Testis (tissue), 3 donors: ENCODE data around the gene RHBDD3. TPM values are rescaled to one million over a fixed set of nuclear protein-coding genes. Genes with fewer than 3 reads are reported as not detected.

Experiments used
- DNase-seq: peaks from one replicate; pipeline ENCODE4 v3.0.0-alpha.2; 2019
- H3K27ac ChIP-seq, 2 donors: fragments of 200-600 bp; sonication (generic); one replicate each; pipeline ENCODE4 v1.5.1; 2019
- H3K27me3 ChIP-seq: fragments of 200-600 bp; sonication (generic); one replicate; pipeline ENCODE4 v1.5.1; 2019
- H3K36me3 ChIP-seq: fragments of 200-600 bp; sonication (generic); one replicate; pipeline ENCODE4 v1.5.1; 2017; ENCODE audit warnings: low read depth; ENCODE audit errors: missing control alignments
- H3K4me1 ChIP-seq: fragments of 200-600 bp; sonication (generic); one replicate; pipeline ENCODE4 v1.5.1; 2019
- H3K4me3 ChIP-seq, 2 donors: fragments of 200-600 bp; sonication (generic); one replicate each; pipeline ENCODE4 v1.5.1; 2017 to 2019
- H3K9me3 ChIP-seq: fragments of 200-600 bp; sonication (generic); one replicate; pipeline ENCODE4 v1.5.1; 2017
- POLR2A ChIP-seq: fragments of 450-650 bp; IDR thresholded peaks from one replicate; pipeline ENCODE4 v1.6.1; 2017; ENCODE audit warnings: antibody characterized with exemption, mild to moderate bottlenecking, moderate library complexity
- WGBS, 2 donors: methylation state at CpG; one replicate each; pipeline ENCODE4 v1.1.5; 2018; 5-methylcytosine and 5-hydroxymethylcytosine counted together
- intact Hi-C: fragments of 100-400 bp; cut with DNase I; formaldehyde crosslinking; loops from one replicate; pipeline ENCODE4 v1.15.1; 2023; ENCODE audit warnings: low total_unique reads
- polyA plus RNA-seq: library from polyadenylated mRNA; stranded (reverse); fragments of 350-450 nt; fragmentation: Illumina TruSeq; extraction: RNeasy Lipid Tissue Mini Kit (QIAGEN cat#74804); gene quantifications from one replicate; pipeline ENCODE4 v1.2.3, GENCODE V29; 2014; ENCODE audit warnings: low read depth, low replicate concordance; ENCODE audit not compliant: insufficient read depth
- total RNA-seq, 2 donors: library from RNA; depleted of rRNA; stranded (reverse); fragments of >200 nt; gene quantifications; one replicate each; pipeline ENCODE4 v1.2.3, GENCODE V29; 2016
- TF ChIP-seq, protein P1 (sequence below), 3 experiments: fragments of 450-650 bp in 2 of 3; fragments of 200-600 bp in 1 of 3; sonication (generic) in 1 of 3; IDR thresholded peaks; one replicate each; pipeline ENCODE4 v1.5.1; 2016 to 2019; ENCODE audit warnings: antibody characterized with exemption in 3 of 3, mild to moderate bottlenecking in 2 of 3, moderate library complexity in 1 of 3

RHBDD3 gene
- total and polyA plus RNA-seq, 3 donors from 2014 or later: 55.1 to 99.2 (median 66.8) TPM

DNA sequence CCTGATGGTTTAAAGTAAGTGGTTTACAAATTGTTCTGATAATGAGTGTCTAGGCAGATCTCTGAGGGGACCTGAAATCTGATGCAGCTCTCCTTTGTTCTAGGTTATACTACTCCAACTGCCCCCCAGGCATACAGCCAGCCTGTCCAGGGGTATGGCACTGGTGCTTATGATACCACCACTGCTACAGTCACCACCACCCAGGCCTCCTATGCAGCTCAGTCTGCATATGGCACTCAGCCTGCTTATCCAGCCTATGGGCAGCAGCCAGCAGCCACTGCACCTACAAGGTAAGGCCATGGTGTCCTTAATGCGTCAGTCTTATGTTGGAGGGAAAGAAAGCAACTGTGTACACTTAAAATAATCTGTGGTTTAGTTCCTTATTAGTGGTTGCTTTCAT is 10.1 kb upstream of the RHBDD3 start:
- Histone ChIP-seq H3K4me1 (no peaks in the 10 kb centered on the region), H3K27ac (no peak overlapping the region)

DNA sequence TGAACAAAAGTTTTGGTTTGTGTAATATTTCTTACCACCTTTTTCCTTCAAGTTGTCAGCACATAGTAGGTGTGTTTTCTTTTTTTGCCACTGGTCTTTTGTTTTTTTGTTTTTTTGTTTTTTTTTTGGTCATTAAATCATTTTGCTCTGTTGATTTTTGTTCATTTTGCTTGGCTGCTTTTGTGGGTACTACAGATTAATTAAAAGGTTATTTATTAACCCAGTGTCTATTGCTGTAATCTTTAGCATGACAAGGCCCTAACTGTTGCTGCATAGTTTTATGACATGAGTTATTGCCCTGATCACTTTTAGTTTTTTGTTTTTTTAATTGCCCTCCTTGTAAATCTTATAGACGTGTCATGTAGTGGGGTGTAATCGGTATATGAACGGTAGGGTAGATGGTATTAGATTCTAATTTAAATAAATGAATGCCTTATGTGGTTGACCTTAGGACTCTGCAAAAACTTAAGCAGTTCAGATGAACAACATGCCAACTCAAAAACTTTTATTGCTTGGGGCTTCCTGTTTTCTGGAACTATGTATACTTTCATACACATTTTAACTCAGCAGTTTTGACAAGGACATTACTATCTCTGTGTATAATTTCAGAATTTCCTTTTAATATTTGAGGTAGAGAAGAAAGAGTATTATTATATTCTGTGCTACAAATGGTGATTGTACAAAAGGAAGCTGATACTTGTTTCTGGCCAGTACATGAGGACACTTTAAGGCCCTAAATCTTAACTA is 8.2 kb upstream of the RHBDD3 start:
- Histone ChIP-seq H3K27ac (no peak overlapping the region), H3K4me1 (peaks cover 12% of the 10 kb centered on the region), H3K4me3 (no peak overlapping the region), H3K9me3 (no peaks in the 10 kb centered on the region), H3K36me3 (no peaks in the 10 kb centered on the region), H3K27me3 (no peaks in the 10 kb centered on the region)
- intact Hi-C loops: no loop called here
- TF ChIP-seq, protein P1, sequence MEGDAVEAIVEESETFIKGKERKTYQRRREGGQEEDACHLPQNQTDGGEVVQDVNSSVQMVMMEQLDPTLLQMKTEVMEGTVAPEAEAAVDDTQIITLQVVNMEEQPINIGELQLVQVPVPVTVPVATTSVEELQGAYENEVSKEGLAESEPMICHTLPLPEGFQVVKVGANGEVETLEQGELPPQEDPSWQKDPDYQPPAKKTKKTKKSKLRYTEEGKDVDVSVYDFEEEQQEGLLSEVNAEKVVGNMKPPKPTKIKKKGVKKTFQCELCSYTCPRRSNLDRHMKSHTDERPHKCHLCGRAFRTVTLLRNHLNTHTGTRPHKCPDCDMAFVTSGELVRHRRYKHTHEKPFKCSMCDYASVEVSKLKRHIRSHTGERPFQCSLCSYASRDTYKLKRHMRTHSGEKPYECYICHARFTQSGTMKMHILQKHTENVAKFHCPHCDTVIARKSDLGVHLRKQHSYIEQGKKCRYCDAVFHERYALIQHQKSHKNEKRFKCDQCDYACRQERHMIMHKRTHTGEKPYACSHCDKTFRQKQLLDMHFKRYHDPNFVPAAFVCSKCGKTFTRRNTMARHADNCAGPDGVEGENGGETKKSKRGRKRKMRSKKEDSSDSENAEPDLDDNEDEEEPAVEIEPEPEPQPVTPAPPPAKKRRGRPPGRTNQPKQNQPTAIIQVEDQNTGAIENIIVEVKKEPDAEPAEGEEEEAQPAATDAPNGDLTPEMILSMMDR (IDR thresholded peaks at IDR 0.05): no peak
- no peak for TF ChIP-seq POLR2A
- no peak for DNase-seq
- 54 to 77% methylated on average over 3 of the region's 3 CpGs for WGBS, 2 donors

More for the DNA sequence above, 10.1 kb upstream of the RHBDD3 start:
- 86 to 94% methylated on average over 1 of the region's 1 CpG for WGBS, 2 donors
- no peaks in the 10 kb centered on the region for H3K27me3 ChIP-seq
- TF ChIP-seq POLR2A: no peak
- TF ChIP-seq, protein P1 (IDR thresholded peaks at IDR 0.05): no peak
- DNase-seq: no peak
- intact Hi-C loops: no loop called here
- no peak overlapping the region for H3K4me3 ChIP-seq
- H3K9me3 ChIP-seq: no peaks in the 10 kb centered on the region
- H3K36me3 ChIP-seq: no peaks in the 10 kb centered on the region

DNA sequence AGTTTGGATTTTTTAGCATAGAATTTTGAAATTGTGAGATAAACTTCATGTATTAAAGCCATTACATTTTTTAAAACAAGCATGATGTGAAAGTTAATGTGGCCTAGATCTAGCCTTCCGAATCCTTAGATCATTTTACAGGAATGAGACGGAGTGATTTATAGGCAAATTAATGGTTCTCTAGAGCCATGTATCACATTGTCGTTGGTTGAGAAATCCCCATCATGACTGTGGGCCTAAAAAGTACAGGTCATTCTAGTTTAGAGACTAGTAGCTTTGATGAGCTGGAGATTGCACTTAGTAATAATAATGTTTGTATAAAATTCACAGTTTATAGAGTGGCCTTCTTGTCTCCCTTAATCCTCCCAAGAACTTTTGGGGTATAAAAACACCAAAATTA is 7.4 kb upstream of the RHBDD3 start:
- H3K27me3 ChIP-seq: no peaks in the 10 kb centered on the region
- WGBS, 2 donors: 66 to 68% methylated on average over 3 of the region's 3 CpGs
- H3K4me3 ChIP-seq: no peak overlapping the region
- H3K9me3 ChIP-seq: no peaks in the 10 kb centered on the region
- no peak for DNase-seq
- intact Hi-C loops: no loop called here
- no peak for TF ChIP-seq POLR2A
- TF ChIP-seq, protein P1 (IDR thresholded peaks at IDR 0.05): no peak
- H3K36me3 ChIP-seq: no peaks in the 10 kb centered on the region
- no peak overlapping the region for H3K27ac ChIP-seq
- H3K4me1 ChIP-seq: peaks cover 20% of the 10 kb centered on the region

DNA sequence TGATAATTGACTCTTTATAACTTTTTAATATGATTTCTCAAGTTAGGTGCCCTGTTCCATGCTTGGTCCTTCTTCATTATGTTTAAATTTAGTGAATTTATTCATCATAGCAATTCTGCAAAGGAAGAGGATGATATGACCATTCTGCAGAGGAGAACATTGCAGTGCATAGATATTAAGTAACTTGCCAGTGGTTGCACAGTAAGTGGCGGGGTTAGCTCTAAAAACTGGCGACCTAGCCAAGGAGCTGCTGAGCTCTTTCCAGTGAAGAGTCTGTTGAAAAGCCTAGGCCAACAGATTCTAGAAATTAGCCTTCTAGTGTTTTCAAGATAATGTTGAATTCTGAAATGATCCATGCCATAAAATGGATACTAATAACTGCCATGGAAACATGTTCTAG is 4.8 kb upstream of the RHBDD3 start:
- H3K4me1 ChIP-seq: peaks cover 30% of the 10 kb centered on the region
- TF ChIP-seq, protein P1 (IDR thresholded peaks at IDR 0.05): no peak
- TF ChIP-seq POLR2A: no peak
- no peaks in the 10 kb centered on the region for H3K36me3 ChIP-seq
- no peaks in the 10 kb centered on the region for H3K27me3 ChIP-seq
- H3K9me3 ChIP-seq: no peaks in the 10 kb centered on the region
- 73 to 76% methylated on average over 2 of the region's 2 CpGs for WGBS, 2 donors
- H3K4me3 ChIP-seq: no peak overlapping the region
- no peak for DNase-seq
- intact Hi-C loops: no loop called here
- no peak overlapping the region for H3K27ac ChIP-seq
